GM12878 (cell line): ENCODE measurements around the gene MTMR1.

Source experiments
- CREB1 ChIP-seq: IDR thresholded peaks from 2 replicates; pipeline ENCODE4 v1.6.1; 2012; ENCODE audit warnings: low read depth, mild to moderate bottlenecking, inconsistent platforms
- EZH2 ChIP-seq: IDR thresholded peaks from 2 replicates; pipeline ENCODE4 v1.6.1; 2012; ENCODE audit warnings: low read depth, mild to moderate bottlenecking, control low read depth, inconsistent platforms, low read length, borderline replicate concordance; ENCODE audit not compliant: control insufficient read depth
- KAT2A ChIP-seq: conservative IDR thresholded peaks from 2 replicates; pipeline ENCODE4 v1.6.1; 2011; ENCODE audit warnings: low read depth, low read length; ENCODE audit not compliant: control insufficient read depth
- MYC ChIP-seq: IDR thresholded peaks from 2 replicates; pipeline ENCODE4 v1.6.1; 2011; ENCODE audit warnings: mild to moderate bottlenecking, low read length, moderate library complexity, inconsistent platforms; ENCODE audit not compliant: insufficient read depth, insufficient replicate concordance, insufficient read length, severe bottlenecking
- PAX8 ChIP-seq: fragments of 450-650 bp; IDR thresholded peaks from 2 replicates; pipeline ENCODE4 v1.6.1; 2017; ENCODE audit warnings: mild to moderate bottlenecking, moderate library complexity
- PML ChIP-seq: IDR thresholded peaks from 2 replicates; pipeline ENCODE4 v1.6.1; 2012; ENCODE audit warnings: low read length, inconsistent platforms
- POLR2A ChIP-seq: IDR thresholded peaks from 2 replicates; pipeline ENCODE4 v1.6.1; 2011; ENCODE audit warnings: low read depth, mild to moderate bottlenecking, low read length
- POLR2AphosphoS2 ChIP-seq: IDR thresholded peaks from 2 replicates; pipeline ENCODE4 v1.6.1; 2011; ENCODE audit warnings: low read depth, mild to moderate bottlenecking, low read length, improper control_type of control experiment, moderate library complexity
- POLR2AphosphoS5 ChIP-seq: IDR thresholded peaks from 2 replicates; pipeline ENCODE4 v1.6.1; 2011; ENCODE audit warnings: mild to moderate bottlenecking, low read length, inconsistent platforms
- SIN3A ChIP-seq: IDR thresholded peaks from 2 replicates; pipeline ENCODE4 v1.6.1; 2012; ENCODE audit warnings: low read depth, low read length, improper control_type of control experiment
- SMC3 ChIP-seq: IDR thresholded peaks from 2 replicates; pipeline ENCODE4 v1.6.1; 2011; ENCODE audit warnings: low read length, improper control_type of control experiment, borderline replicate concordance
- ZBTB33 ChIP-seq: fragments of 450-650 bp; IDR thresholded peaks from 2 replicates; pipeline ENCODE4 v1.6.1; 2017; ENCODE audit warnings: mild to moderate bottlenecking
- TF ChIP-seq, protein P1 (sequence below), 3 experiments: IDR thresholded peaks in 2 of 3; conservative IDR thresholded peaks in 1 of 3; 2 replicates each; pipeline ENCODE4 v1.5.1; 2011; ENCODE audit warnings: low read depth in 3 of 3, low read length in 3 of 3, mild to moderate bottlenecking in 3 of 3, control low read depth in 2 of 3, moderate library complexity in 2 of 3, inconsistent platforms in 1 of 3, mixed read lengths in 1 of 3; ENCODE audit not compliant: control insufficient read depth in 2 of 3, insufficient read depth in 1 of 3; ENCODE audit errors: extremely low read depth in 1 of 3
- TF ChIP-seq, protein P2 (sequence below): fragments of 450-650 bp; IDR thresholded peaks from 2 replicates; pipeline ENCODE4 v1.6.1; 2016; ENCODE audit warnings: mild to moderate bottlenecking

DNA sequence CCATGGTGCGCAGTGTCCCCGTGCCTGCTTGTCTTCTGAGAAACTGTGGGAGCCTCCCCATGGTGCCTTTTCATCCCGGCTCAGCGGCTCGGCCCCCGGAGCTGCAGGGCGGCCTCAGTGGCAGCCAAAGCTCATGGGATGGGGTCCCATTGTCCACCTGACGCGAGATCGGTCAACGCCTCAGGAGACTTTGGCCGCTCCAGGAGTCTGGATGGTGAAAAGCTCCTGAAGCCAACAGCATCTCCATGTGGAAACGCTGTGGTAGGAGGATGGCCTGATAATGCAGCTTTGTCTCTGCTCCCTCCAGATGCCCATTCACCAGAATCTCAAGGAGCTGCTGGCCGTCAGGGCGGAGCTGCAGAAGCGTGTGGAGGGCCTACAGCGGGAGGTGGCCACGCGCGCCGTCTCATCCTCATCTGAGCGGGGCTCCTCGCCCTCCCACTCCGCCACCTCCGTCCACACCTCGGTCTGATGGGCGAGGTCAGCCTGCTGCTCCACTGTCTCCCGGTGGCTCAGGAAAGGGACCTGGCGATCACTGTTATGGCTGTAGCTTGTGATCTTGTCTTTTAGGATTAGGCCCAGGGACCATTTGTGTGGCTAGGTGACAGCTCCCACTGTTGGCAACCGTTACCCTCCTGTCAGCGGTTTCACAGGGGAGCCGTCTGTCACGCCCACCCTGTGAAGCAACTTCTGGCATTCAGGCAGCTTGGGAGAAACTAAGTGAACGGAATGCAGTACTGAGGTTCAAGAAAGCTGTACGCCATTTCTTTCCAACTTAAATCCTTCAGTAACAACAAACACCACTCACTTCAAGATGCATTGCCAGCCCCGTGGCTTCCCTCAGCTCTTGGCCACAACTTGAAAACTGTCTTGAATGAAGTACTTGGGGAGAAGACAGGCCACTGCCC lies 69.3 kb downstream of the MTMR1 start:
- no peak for TF ChIP-seq CREB1
- TF ChIP-seq, protein P1, sequence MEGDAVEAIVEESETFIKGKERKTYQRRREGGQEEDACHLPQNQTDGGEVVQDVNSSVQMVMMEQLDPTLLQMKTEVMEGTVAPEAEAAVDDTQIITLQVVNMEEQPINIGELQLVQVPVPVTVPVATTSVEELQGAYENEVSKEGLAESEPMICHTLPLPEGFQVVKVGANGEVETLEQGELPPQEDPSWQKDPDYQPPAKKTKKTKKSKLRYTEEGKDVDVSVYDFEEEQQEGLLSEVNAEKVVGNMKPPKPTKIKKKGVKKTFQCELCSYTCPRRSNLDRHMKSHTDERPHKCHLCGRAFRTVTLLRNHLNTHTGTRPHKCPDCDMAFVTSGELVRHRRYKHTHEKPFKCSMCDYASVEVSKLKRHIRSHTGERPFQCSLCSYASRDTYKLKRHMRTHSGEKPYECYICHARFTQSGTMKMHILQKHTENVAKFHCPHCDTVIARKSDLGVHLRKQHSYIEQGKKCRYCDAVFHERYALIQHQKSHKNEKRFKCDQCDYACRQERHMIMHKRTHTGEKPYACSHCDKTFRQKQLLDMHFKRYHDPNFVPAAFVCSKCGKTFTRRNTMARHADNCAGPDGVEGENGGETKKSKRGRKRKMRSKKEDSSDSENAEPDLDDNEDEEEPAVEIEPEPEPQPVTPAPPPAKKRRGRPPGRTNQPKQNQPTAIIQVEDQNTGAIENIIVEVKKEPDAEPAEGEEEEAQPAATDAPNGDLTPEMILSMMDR (IDR thresholded peaks at IDR 0.05 in 2 of 3, conservative IDR thresholded peaks at IDR 0.05 in 1 of 3; ENCODE audit: control insufficient read depth in 2 of 3, extremely low read depth in 1 of 3, insufficient read depth in 1 of 3, low read depth in 3 of 3, low read length in 3 of 3), result no peak
- TF ChIP-seq PML, result no peak
- no peak for TF ChIP-seq SMC3
- TF ChIP-seq POLR2A, result no peak
- TF ChIP-seq ZBTB33, result no peak
- no peak for TF ChIP-seq PAX8
- no peak for TF ChIP-seq SIN3A
- TF ChIP-seq MYC, result no peak
- no peak for TF ChIP-seq EZH2
- TF ChIP-seq KAT2A, result no peak
- TF ChIP-seq POLR2AphosphoS2, result no peak
- no peak for TF ChIP-seq POLR2AphosphoS5
- TF ChIP-seq, protein P2, sequence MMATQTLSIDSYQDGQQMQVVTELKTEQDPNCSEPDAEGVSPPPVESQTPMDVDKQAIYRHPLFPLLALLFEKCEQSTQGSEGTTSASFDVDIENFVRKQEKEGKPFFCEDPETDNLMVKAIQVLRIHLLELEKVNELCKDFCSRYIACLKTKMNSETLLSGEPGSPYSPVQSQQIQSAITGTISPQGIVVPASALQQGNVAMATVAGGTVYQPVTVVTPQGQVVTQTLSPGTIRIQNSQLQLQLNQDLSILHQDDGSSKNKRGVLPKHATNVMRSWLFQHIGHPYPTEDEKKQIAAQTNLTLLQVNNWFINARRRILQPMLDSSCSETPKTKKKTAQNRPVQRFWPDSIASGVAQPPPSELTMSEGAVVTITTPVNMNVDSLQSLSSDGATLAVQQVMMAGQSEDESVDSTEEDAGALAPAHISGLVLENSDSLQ, result no peak
